Measurements from ENCODE around the gene POLA1.

POLA1 gene

GRCh38 chrX:25020905-25021449 lies 327.3 kb downstream of the POLA1 start:
- in situ Hi-C loops (cut with HindIII; ENCODE audit: low sequenced_read_pairs) = no loop called here

- in situ Hi-C loops (cut with HindIII; ENCODE audit: low sequenced_read_pairs) = no loop called here
Observed at GRCh38 chrX:25022499-25023325, 329.0 kb downstream of the POLA1 start.

GRCh38 chrX:25023908-25024307 lies 330.2 kb downstream of the POLA1 start:
- in situ Hi-C loops (cut with HindIII; ENCODE audit: low sequenced_read_pairs) = no loop called here

GRCh38 chrX:25025615-25026014 lies 331.9 kb downstream of the POLA1 start:
- in situ Hi-C loops (cut with HindIII; ENCODE audit: low sequenced_read_pairs) = no loop called here

- in situ Hi-C loops (cut with HindIII; ENCODE audit: low sequenced_read_pairs) = no loop called here
Observed at GRCh38 chrX:25026576-25026975, 332.9 kb downstream of the POLA1 start.

GRCh38 chrX:25028726-25029125 lies 335.0 kb downstream of the POLA1 start:
- in situ Hi-C loops (cut with HindIII; ENCODE audit: low sequenced_read_pairs) = no loop called here

GRCh38 chrX:25029288-25029825 lies 335.6 kb downstream of the POLA1 start:
- in situ Hi-C loops (cut with HindIII; ENCODE audit: low sequenced_read_pairs) = no loop called here

- in situ Hi-C loops (cut with HindIII; ENCODE audit: low sequenced_read_pairs) = no loop called here
Observed at GRCh38 chrX:25034889-25035288, 341.2 kb downstream of the POLA1 start.

- in situ Hi-C loops (cut with HindIII; ENCODE audit: low sequenced_read_pairs) = no loop called here
Observed at GRCh38 chrX:25039036-25039435, 345.3 kb downstream of the POLA1 start.

GRCh38 chrX:25043192-25043591 lies 349.5 kb downstream of the POLA1 start:
- in situ Hi-C loops (cut with HindIII; ENCODE audit: low sequenced_read_pairs) = no loop called here

Measured in endothelial cell of hepatic sinusoid (primary cell).